ENCODE data around the gene PGBD5.

Gene PGBD5

GRCh38 chr1:230277201-230278025, 148.7 kb downstream of the PGBD5 start:
- DNase-seq = no peak

GRCh38 chr1:230276401-230276800, 149.7 kb downstream of the PGBD5 start:
- DNase-seq = no peak

GRCh38 chr1:230274254-230274653, 151.9 kb downstream of the PGBD5 start:
- no peak for DNase-seq

DNA sequence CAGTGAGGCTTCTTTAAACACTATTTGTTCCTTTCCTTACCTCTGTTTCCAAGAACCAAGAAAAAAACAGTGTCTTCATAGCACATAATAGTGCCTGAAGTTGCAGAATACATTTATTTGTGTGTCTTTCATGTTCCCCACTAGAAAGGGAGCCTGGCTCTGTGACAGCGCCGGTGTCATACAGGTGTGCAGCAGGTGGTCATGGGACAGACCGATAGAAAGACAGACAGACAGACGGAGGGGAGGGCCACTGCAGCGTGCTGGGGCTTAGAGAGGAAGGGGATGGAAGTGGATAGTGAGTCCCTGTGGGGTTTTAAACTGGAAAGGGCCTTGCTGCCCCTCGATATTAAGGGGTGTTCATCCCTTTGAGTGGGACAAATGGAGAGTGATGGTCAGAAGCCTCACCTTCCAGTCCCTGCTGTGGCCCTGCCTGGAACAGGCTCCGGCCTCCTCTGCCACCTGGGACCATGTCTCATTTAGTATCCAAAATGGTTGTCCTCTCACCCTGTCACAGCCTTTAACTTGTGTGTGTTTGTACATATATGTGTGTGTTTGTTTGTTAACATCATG, 152.9 kb downstream of the PGBD5 start:
- no peak for DNase-seq

DNA sequence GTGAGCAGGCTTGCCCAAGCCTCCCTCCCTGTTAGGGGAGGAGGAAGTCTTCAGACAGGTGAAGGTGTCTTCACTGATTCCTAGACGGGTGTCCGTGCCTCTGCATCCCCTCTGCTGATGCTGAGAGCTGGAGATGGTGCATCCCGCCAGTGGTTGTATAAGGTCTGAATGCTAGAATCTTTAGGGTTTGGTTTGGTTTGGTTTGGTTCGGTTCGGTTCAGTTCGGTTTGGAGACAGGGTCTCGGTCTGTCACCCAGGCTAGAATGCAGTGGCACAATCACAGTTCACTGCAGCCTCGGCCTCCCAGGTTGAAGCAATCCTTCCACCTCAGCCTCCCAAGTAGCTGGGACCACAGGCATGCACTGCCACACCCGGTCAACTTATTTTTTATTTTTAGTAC, 153.6 kb downstream of the PGBD5 start:
- no peak for DNase-seq

- no peak for DNase-seq
Measured at GRCh38 chr1:230271300-230272035, 154.7 kb downstream of the PGBD5 start.

DNA sequence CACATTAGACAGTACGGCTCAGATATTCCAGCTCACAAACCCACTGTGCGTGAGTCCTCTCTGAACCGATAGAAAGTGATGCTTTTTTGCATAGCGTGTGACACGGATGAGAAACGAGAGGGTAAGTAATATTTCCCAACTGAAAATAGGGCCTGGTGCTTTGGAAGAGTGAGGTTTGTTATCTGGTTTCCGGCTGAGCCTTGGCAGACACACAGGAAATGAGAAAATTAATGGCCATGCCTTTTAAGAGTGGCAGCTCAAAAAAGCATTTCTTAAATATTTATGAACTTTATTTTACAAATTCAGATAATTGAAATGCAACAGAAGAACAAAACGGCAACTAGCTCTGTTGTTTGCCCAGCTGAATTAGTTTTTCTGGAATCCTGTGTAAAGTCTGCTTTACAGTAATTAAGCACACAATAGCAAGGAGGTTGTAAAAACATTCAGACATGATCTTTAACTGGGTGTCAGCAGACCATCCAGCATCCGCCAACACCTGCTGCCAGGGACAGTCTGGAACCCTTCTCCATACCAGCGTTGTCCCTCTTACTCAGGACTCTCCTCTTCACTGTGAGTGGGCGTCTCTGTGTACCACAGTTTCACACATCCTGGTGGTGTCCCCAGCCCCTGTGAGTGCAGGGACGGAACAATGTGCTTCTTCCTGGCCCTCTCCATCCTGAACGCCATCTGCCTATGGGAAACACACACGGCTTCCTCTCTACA, 155.4 kb downstream of the PGBD5 start:
- no peak for DNase-seq

DNA sequence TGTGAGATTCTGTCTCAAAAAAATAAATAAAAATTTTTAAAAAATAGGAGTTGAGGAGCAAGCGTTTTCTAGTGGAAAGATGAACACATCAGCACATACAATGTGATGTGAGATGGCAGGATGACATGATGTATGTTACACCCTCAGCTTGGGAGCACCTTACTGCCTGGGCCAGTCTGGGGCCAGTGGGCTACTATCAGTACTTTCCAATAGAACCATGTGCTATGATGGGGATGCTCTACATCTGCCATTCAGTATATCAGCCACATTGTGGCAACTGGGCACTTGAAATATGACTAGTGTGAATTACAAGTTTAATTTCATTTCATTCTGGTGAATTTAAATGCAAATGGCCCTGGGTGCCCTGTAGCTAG, 156.0 kb downstream of the PGBD5 start:
- no peak for DNase-seq

- DNase-seq = no peak
Measured at GRCh38 chr1:230268371-230269170, 157.6 kb downstream of the PGBD5 start.

DNA sequence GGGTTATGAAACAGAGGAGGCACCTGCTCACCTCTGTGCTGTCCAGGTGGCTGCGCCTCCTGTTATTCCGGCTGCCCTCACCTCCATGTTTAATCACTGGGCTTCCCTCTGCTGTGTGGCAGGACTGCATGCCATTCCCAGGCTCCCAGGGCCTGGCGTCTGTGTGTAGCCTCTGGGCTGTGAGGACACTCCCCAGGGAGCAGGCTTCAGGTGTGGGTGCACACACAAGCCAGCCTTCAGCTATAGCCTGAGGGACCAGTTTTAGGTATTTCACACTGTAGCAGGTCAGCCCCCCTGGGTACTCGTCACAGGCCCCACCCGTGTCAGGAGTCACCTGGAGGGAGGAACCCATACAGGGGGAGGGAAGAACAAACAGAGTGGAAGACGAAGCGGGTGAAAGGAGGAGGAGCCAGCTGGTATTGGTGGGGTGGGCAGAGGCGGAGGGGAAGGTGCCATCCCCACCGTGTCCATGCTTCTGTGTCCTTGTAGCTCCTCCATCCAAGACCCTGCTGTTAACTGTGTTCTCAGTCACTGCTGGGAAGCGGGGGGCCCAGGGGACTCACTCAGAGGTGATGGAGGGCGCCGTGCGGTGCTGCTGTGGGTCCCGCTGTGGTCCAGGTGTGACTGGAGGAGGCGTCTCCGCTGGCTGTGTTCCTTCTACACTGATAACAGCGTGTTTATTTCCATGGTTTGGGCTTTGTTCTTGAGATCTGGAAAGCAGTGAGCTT, 158.6 kb downstream of the PGBD5 start:
- DNase-seq = no peak

- no peak for DNase-seq
Measured at GRCh38 chr1:230266456-230266855, 159.7 kb downstream of the PGBD5 start.

DNA sequence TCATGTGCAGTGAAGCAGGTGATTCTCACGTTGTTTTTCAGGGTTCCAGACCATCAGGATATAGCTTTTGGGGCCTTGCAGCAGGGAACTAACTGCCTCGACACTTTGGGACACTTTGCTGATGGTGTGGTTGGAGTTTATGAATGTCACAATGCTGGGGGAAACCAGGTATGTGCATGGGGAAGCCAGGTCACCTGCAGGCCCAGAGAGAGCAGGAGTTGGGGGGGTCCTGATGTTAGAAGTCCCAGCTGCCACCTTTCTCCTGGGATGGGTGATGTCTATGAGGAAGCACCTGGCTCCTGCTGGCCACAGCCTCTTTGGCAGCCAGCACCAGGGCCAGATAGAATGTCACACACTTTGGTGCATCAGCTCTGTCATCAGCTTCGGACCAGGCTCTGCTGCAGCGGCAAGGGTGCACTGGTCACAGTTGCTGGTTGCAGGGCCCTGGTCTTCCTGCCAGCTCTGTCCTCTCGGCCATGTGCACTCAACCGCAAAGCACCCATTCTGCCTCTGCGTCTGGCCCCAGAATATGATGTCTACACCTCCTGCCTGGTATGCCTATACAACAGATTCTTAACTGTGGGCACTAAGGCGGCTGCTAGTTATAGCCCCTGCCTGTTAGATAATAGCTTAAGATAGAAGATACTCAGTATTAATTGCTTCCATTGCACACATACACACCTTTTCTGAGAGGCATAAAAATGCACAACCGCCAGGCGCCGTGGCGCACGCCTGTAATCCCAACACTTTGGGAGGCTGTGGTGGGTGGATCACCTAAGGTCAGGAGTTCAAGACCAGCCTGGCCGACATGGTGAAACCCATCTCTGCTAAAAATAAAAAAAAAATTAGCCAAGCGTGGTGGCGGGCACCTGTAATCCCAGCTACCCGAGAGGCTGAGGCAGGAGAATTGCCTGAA, 160.7 kb downstream of the PGBD5 start:
- DNase-seq = no peak
